Measurements from ENCODE around the gene ZNF595. TPM values are rescaled to one million over a fixed set of nuclear protein-coding genes. Genes with fewer than 3 reads are reported as not detected.

Gene ZNF595
- polyA plus RNA-seq, 1 of the 3 experiments (the other 2 are of a cell fraction), result 88.4 TPM

DNA sequence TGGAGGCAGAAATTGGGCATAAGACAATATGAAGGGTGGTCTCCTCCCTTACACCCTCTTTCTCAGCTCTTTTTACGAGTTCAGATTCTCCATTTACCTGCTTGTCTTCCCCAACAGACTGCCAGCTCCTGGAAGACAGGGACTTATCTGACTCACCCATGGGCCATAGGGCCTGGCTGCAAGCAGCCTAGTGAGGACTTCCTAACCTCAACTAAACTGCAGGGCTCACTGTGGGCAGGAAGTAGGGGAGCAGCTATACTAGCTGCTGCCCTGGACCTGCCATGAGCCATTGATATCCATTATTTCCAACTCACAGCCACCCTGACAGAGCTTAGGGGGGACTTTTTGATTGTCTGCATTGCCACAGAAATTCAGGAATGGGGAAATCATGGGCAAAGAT, 59.6 kb downstream of the ZNF595 start:
- no peak overlapping the region for H3K9ac ChIP-seq
- no peak overlapping the region for H3K27ac ChIP-seq (ENCODE audit: low read depth in 2 of 2, low read length in 1 of 2)
- H3F3A ChIP-seq (replicated peaks; ENCODE audit: insufficient read depth), result no peaks in the 10 kb centered on the region
- no peak overlapping the region for H2AFZ ChIP-seq (ENCODE audit: low read depth)
- H3K9me3 ChIP-seq, result peaks cover 6% of the 10 kb centered on the region; the same call in 1 of the 2 replicates
- DNase-seq, result no peak
- WGBS (ENCODE audit: low lambda C conversion rate), result 0% methylated on average over 1 of the region's 1 CpG
- no peaks in the 10 kb centered on the region for H3K27me3 ChIP-seq (ENCODE audit: insufficient read depth)
- no peaks in the 10 kb centered on the region for H4K20me1 ChIP-seq (ENCODE audit: insufficient read depth)
- no peaks in the 10 kb centered on the region for H3K36me3 ChIP-seq (replicated peaks in 1 of 2; ENCODE audit: control insufficient read depth in 1 of 2, insufficient read depth in 2 of 2, low read length in 1 of 2)
- no peaks in the 10 kb centered on the region for H3K9me2 ChIP-seq
- no peak overlapping the region for H3K4me2 ChIP-seq
- no peak overlapping the region for H3K4me3 ChIP-seq (ENCODE audit: low read depth in 2 of 2, low read length in 1 of 2)
- no peaks in the 10 kb centered on the region for H3K79me2 ChIP-seq (ENCODE audit: insufficient read depth)
- TF ChIP-seq MXI1 (IDR thresholded peaks at IDR 0.05; ENCODE audit: low read depth, low read length), result no peak
- no peak for TF ChIP-seq FOXM1 (IDR thresholded peaks at IDR 0.05; ENCODE audit: low read depth)
- TF ChIP-seq EP300 (IDR thresholded peaks at IDR 0.05; ENCODE audit: borderline replicate concordance in 1 of 2, low read depth in 1 of 2, low read length in 1 of 2), result no peak
- no peak for TF ChIP-seq CHD2 (IDR thresholded peaks at IDR 0.05; ENCODE audit: low read length, partially characterized antibody)
- no peak for TF ChIP-seq TCF12 (IDR thresholded peaks at IDR 0.05)
- no peak for TF ChIP-seq YY1 (IDR thresholded peaks at IDR 0.05; ENCODE audit: low read depth)
- TF ChIP-seq RXRA (IDR thresholded peaks at IDR 0.05; ENCODE audit: borderline replicate concordance, low read depth), result no peak
- TF ChIP-seq GABPA (IDR thresholded peaks at IDR 0.05; ENCODE audit: low read depth), result no peak
- no peak for TF ChIP-seq NFIC (IDR thresholded peaks at IDR 0.05; ENCODE audit: borderline replicate concordance)
- TF ChIP-seq, protein P1, sequence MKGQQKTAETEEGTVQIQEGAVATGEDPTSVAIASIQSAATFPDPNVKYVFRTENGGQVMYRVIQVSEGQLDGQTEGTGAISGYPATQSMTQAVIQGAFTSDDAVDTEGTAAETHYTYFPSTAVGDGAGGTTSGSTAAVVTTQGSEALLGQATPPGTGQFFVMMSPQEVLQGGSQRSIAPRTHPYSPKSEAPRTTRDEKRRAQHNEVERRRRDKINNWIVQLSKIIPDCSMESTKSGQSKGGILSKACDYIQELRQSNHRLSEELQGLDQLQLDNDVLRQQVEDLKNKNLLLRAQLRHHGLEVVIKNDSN (IDR thresholded peaks at IDR 0.05; ENCODE audit: borderline replicate concordance, low read depth), result no peak
- no peak for TF ChIP-seq TAF1 (IDR thresholded peaks at IDR 0.05; ENCODE audit: borderline replicate concordance, low read depth, low read length)
- TF ChIP-seq RCOR1 (IDR thresholded peaks at IDR 0.05; ENCODE audit: low read length), result no peak
- ChIA-PET POLR2A (no interaction called here), CTCF (no interaction called here)
- H3K4me1 ChIP-seq (ENCODE audit: control insufficient read depth in 1 of 2, insufficient read depth in 2 of 2, low read depth in 1 of 2, low read length in 1 of 2), result no peaks in the 10 kb centered on the region

DNA sequence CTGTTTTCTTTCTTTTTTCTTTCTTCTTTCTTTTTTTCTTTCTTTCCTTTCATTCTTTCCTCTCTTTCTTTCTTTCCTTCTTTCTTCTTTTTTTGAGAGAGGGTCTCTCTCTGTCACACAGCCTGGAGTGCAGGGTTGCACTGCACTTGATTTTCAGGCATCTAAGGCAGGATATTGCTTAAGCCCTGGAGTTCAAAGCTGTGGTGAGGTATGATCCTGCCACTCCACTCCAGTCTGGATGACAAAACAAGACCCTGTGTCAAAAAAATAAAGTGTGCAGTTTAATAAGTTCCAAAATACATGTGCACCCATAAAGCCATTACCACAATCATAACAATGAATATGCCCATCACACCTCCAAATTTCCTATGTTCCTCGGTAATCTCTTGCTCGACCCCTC, 60.6 kb downstream of the ZNF595 start:
- Histone ChIP-seq H3K79me2 (ENCODE audit: insufficient read depth) (no peaks in the 10 kb centered on the region), H3K4me3 (ENCODE audit: low read depth in 2 of 2, low read length in 1 of 2) (no peak overlapping the region), H4K20me1 (ENCODE audit: insufficient read depth) (no peaks in the 10 kb centered on the region), H3K36me3 (replicated peaks in 1 of 2; ENCODE audit: control insufficient read depth in 1 of 2, insufficient read depth in 2 of 2, low read length in 1 of 2) (no peaks in the 10 kb centered on the region), H3K9me3 (peaks cover 6% of the 10 kb centered on the region; the same call in 1 of the 2 replicates), H3K4me2 (no peak overlapping the region), H3K4me1 (ENCODE audit: control insufficient read depth in 1 of 2, insufficient read depth in 2 of 2, low read depth in 1 of 2, low read length in 1 of 2) (no peaks in the 10 kb centered on the region), H3K27ac (ENCODE audit: low read depth in 2 of 2, low read length in 1 of 2) (no peak overlapping the region), H2AFZ (ENCODE audit: low read depth) (no peak overlapping the region), H3K27me3 (ENCODE audit: insufficient read depth) (no peaks in the 10 kb centered on the region), H3F3A (replicated peaks; ENCODE audit: insufficient read depth) (no peaks in the 10 kb centered on the region), H3K9ac (no peak overlapping the region), H3K9me2 (no peaks in the 10 kb centered on the region)
- WGBS (ENCODE audit: low lambda C conversion rate), result 0% methylated on average over 2 of the region's 2 CpGs
- ChIA-PET CTCF (no interaction called here), POLR2A (no interaction called here)
- DNase-seq, result no peak
- TF ChIP-seq, protein P1 (IDR thresholded peaks at IDR 0.05; ENCODE audit: borderline replicate concordance, low read depth), result no peak
- TF ChIP-seq, protein P2, sequence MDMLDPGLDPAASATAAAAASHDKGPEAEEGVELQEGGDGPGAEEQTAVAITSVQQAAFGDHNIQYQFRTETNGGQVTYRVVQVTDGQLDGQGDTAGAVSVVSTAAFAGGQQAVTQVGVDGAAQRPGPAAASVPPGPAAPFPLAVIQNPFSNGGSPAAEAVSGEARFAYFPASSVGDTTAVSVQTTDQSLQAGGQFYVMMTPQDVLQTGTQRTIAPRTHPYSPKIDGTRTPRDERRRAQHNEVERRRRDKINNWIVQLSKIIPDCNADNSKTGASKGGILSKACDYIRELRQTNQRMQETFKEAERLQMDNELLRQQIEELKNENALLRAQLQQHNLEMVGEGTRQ (IDR thresholded peaks at IDR 0.05; ENCODE audit: borderline replicate concordance, low read depth, low read length), result no peak

All from SK-N-SH (cell line).